GM19452 (cell line): Measurements from ENCODE around the gene HLA-B.

Source experiments
- ATAC-seq: cut with Tn5 transposase; IDR thresholded peaks from one replicate; pipeline ENCODE4 v1.9.1; 2021; ENCODE audit not compliant: unreplicated experiment

Gene HLA-B

DNA sequence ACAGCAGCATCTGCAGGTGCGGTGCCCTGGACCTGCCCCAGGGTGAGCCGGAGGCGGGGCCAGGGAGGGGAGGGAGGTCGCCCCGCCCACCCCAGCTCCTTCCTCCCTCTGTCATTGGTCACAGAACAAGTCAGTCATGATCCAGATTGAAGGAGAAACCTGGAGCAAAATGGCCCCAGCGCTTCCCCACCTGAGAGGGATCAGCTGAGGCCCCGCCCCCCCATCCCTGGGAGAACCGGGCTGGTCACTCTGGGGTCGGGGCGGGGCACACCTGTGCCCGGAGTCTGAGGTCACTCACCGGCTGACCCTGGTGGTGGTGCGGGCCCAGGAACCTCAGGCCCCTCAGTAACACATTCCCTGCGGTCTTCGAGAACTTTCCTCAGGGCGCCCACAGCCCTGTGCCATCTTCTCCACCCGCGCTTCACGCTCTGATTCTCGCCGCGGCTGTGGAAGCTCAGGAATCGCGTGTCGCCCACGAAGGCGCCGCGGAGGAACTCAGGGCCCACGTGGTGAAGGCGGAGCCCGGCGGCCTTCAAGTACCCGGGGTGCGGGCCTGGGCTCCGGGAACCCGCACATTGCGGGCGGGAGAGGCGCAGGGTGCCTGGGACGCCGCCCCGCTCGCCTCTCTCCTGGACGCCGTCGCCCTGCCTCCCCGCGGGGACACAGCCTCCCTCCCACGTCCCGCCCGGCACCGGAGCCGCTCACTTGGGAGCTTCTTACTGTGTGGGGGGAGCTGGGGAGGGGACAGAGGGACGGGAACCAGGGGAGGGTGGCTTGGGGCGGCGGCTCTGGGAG lies 48.7 kb downstream of the HLA-B start:
- no peak for ATAC-seq

- ATAC-seq: no peak
Measured at GRCh38 chr6:31307669-31308049, 49.3 kb downstream of the HLA-B start.

- no peak for ATAC-seq
Measured at GRCh38 chr6:31305703-31306219, 51.2 kb downstream of the HLA-B start.

GRCh38 chr6:31304683-31305082 lies 52.3 kb downstream of the HLA-B start:
- ATAC-seq: no peak
